ENCODE measurements around the gene ST6GALNAC4.
"Not testable (repeated sequence)": the region's sequence is repeated elsewhere in the genome, so short reads cannot be mapped to it uniquely, and the experiment has no call there.

Gene ST6GALNAC4

DNA sequence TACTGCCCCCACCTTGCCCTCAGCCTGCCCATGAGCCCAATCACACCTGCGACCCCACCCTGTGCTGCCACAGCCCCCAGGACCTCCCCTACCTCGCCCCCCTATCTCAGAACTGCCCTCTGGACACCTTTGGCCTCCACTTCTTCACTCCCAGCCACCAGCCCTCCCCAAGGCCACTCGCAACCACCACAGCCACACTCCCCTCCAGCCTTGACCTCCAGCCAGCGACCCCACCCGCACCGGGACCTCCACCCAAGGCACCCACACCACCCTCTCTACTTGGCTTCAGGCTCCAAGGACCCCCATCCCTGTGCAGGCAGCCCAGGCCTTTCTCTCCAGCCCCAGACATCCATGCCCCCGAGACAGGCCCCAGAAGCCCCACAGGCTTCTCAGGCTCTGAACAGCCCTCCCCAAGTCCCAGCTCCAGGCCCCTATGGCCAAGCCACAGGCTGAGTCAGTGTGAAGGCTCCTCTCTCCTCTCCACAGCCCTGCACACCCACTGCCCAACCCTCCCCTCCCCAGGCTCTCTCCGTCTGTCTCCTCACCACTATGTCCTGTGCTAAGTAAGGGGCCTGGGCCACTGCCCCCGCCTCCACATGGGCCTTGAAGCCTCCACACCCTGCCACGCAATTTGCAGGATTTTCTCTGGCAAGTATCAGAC lies 41.4 kb downstream of the ST6GALNAC4 start:
- H3K9ac ChIP-seq (ENCODE audit: low read length in 2 of 2): peak overlapping the region; percentile 21 to 41
- no peaks in the 10 kb centered on the region for H3K9me3 ChIP-seq (ENCODE audit: control insufficient read depth in 2 of 2, low read length in 2 of 2)
- peaks cover 7 to 18% of the 10 kb centered on the region in 2 donors for H3K36me3 ChIP-seq (ENCODE audit: control insufficient read depth in 2 of 2, insufficient read depth in 2 of 2, low read length in 2 of 2)
- peak overlapping the region in 1 of 2 donors; percentile 86 for H3K4me3 ChIP-seq (ENCODE audit: low read length in 2 of 2)
- H3K4me1 ChIP-seq (ENCODE audit: control insufficient read depth, insufficient read depth, low read length): peaks cover 49% of the 10 kb centered on the region
- H3K27me3 ChIP-seq (ENCODE audit: control insufficient read depth in 1 of 2, insufficient read depth in 2 of 2, low read length in 2 of 2): no peaks in the 10 kb centered on the region
- peak overlapping the region; percentile 24 for H3K27ac ChIP-seq (ENCODE audit: low read length)

DNA sequence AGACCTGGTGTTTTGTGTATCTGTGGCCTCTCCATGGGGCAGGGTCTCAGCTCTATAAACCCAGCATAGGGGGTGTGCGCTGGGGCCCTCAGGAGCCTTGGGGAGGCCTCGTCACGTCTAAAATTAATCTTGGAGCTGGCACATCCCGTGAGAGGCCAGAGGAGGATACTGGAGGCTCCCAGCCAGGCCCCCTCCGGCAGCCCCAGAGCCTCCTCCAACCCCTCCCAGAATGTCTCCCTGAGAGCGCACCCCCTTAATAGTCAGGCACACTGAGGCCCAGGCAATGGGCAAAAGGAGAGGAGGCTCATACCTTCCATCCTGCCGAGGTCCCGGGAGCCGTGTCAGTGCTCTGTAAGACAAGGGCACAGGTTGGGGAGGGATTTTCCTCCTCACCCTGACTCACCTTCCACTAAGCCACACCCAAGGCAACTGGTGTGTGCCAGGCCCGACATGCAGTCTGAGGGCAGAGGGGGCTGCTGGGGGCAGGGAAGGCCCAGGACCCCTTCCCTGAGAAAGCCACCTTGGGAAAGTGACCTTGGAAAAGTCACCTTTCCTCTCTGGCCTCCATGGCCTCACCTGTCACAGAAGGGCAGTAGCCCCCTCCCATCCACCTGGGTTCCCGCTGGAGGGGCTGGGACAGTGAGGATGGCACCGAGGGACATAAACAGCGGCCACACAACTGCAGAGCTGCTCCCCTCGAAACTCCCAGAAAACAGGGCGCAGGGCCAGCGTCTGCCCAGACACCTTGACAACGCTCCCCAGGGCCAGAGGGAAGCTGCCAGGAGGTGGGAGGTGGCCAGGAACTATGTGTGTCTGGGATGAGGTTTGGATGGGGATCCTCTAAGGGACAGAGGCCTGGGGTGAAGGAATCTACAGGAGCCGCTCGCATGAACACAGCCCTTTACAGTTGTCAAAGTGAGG lies 42.3 kb downstream of the ST6GALNAC4 start:
- peaks cover 51% of the 10 kb centered on the region for H3K4me1 ChIP-seq (ENCODE audit: control insufficient read depth, insufficient read depth, low read length)
- H3K4me3 ChIP-seq (ENCODE audit: low read length in 2 of 2): peak overlapping the region; percentile 22 to 49
- peak overlapping the region; percentile 31 for H3K27ac ChIP-seq (ENCODE audit: low read length)
- H3K27me3 ChIP-seq (ENCODE audit: control insufficient read depth in 1 of 2, insufficient read depth in 2 of 2, low read length in 2 of 2): no peaks in the 10 kb centered on the region
- no peaks in the 10 kb centered on the region for H3K9me3 ChIP-seq (ENCODE audit: control insufficient read depth in 2 of 2, low read length in 2 of 2)
- peak overlapping the region; percentile 36 to 50 for H3K9ac ChIP-seq (ENCODE audit: low read length in 2 of 2)
- peaks cover 7 to 19% of the 10 kb centered on the region in 2 donors for H3K36me3 ChIP-seq (ENCODE audit: control insufficient read depth in 2 of 2, insufficient read depth in 2 of 2, low read length in 2 of 2)

DNA sequence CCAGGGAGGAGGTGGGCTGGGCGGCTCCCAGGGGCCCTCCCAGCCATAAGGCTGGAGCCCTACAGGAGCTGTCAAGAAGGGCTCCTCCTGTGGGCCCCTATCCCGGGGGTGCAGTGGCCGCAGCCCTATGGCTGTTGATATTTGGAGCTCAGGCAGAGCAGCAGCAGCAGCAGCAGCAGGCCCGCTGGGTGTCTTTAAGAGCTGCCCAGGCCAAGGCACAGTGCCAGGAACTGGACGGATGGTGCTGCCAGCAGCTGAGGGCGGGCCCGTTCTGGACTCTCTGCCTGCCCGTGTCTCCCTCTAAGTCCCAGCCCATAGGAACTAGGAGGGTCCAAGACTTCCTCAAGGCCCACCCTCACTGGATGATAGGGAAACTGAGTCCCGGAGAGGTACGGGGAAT lies 43.0 kb downstream of the ST6GALNAC4 start:
- peak overlapping the region; percentile 22 to 49 for H3K4me3 ChIP-seq (ENCODE audit: low read length in 2 of 2)
- no peaks in the 10 kb centered on the region for H3K9me3 ChIP-seq (ENCODE audit: control insufficient read depth in 2 of 2, low read length in 2 of 2)
- peaks cover 7 to 26% of the 10 kb centered on the region in 2 donors for H3K36me3 ChIP-seq (ENCODE audit: control insufficient read depth in 2 of 2, insufficient read depth in 2 of 2, low read length in 2 of 2)
- H3K9ac ChIP-seq (ENCODE audit: low read length in 2 of 2): peak overlapping the region in 1 of 2 donors; percentile 50
- no peaks in the 10 kb centered on the region for H3K27me3 ChIP-seq (ENCODE audit: control insufficient read depth in 1 of 2, insufficient read depth in 2 of 2, low read length in 2 of 2)
- peaks cover 51% of the 10 kb centered on the region for H3K4me1 ChIP-seq (ENCODE audit: control insufficient read depth, insufficient read depth, low read length)
- H3K27ac ChIP-seq (ENCODE audit: low read length): peak overlapping the region; percentile 31

DNA sequence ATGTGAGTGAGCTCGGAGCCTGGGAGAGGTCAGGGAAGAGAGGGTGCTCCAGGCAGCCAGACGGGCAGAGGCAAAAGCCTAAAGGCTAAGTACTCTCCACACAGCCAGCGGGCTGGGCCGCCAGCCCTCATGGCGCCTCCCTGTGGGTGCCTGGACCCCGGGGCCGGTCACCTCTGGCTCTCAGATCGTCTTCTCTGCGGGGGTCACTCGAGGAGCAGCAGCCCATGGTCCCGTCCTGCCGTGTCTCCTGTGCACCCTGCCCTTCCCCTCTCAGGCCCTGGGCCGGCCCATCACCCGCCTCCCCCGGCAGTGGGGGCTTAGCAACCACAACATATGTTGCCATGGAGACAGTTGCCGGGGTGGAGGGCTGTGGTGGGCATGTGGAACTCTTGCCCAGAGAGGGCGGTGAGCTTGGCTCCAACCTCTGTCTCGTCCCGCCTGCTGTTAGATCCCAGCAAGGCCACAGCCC lies 43.6 kb downstream of the ST6GALNAC4 start:
- Histone ChIP-seq H3K9ac (ENCODE audit: low read length in 2 of 2) (no peak overlapping the region), H3K27ac (ENCODE audit: low read length) (peak overlapping the region; percentile 31), H3K4me1 (ENCODE audit: control insufficient read depth, insufficient read depth, low read length) (peaks cover 48% of the 10 kb centered on the region), H3K4me3 (ENCODE audit: low read length in 2 of 2) (no peak overlapping the region), H3K27me3 (ENCODE audit: control insufficient read depth in 1 of 2, insufficient read depth in 2 of 2, low read length in 2 of 2) (no peaks in the 10 kb centered on the region), H3K36me3 (ENCODE audit: control insufficient read depth in 2 of 2, insufficient read depth in 2 of 2, low read length in 2 of 2) (peaks cover 8 to 29% of the 10 kb centered on the region in 2 donors), H3K9me3 (ENCODE audit: control insufficient read depth in 2 of 2, low read length in 2 of 2) (no peaks in the 10 kb centered on the region)

DNA sequence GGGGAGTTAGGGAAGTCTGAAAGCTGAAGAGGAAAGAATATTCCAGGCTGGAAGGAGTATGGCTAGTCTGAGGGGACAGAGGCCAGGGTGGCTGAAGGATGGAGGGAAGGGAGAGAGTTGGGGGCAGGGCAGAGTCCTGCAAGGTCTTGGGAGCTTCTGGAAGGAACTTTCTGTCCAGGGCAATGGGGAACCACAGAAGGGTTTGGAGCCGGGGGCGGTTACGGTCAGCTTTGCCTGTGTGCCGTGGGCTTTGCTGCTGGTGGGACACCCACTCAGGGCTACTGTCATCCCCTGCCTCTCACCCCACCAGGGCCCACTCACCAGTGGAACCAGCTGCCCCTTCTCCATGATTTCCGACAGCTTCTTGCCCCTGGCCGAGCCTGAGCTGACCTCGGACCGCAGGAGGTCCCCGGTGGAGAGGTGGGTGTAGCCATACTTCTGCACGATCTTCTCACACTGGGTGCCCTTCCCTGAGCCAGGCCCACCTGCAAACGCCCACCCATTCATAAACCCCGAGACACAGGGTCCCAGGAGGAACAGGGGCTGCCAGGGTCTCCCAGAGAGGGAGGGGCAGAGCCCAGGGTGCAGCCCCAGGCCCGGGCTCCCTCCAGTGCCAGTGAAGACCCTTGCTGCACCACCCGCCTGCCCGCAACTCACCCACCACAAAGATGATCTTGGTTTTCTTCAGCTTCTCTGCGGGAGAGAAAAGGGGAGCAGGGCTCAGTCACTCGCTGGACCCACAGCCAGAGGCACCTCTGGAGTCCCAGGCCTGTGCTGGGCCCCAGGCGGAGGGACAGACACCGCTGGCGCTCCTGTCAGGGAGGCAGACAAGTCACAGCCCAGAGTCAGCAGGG lies 44.2 kb downstream of the ST6GALNAC4 start:
- Histone ChIP-seq H3K4me3 (ENCODE audit: low read length in 2 of 2) (no peak overlapping the region), H3K9me3 (ENCODE audit: control insufficient read depth in 2 of 2, low read length in 2 of 2) (no peaks in the 10 kb centered on the region), H3K36me3 (ENCODE audit: control insufficient read depth in 2 of 2, insufficient read depth in 2 of 2, low read length in 2 of 2) (peaks cover 12 to 34% of the 10 kb centered on the region in 2 donors), H3K27ac (ENCODE audit: low read length) (no peak overlapping the region), H3K4me1 (ENCODE audit: control insufficient read depth, insufficient read depth, low read length) (peaks cover 41% of the 10 kb centered on the region), H3K27me3 (ENCODE audit: control insufficient read depth in 1 of 2, insufficient read depth in 2 of 2, low read length in 2 of 2) (no peaks in the 10 kb centered on the region), H3K9ac (ENCODE audit: low read length in 2 of 2) (no peak overlapping the region)

DNA sequence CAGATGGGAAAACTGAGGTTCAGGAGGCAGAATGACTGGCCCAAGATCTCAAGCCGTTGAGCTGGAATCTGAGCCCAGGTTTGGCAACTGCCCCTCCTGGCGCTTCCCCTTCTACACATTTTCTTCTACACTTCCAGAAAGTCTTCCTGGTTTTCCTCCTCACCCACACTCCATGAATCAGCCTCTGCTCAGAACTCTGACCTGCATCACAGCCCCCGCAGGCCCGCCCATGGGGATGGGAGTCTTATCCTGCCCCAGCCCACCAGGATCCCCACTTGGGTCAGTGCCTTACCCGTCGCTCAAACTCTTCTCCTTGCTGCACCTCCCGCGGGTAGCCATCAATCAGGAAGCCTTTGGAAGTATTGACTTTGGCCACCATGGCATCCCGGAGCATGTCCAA lies 45.3 kb downstream of the ST6GALNAC4 start:
- Histone ChIP-seq H3K36me3 (ENCODE audit: control insufficient read depth in 2 of 2, insufficient read depth in 2 of 2, low read length in 2 of 2) (peaks cover 12 to 37% of the 10 kb centered on the region in 2 donors), H3K4me3 (ENCODE audit: low read length in 2 of 2) (no peak overlapping the region), H3K27ac (ENCODE audit: low read length) (no peak overlapping the region), H3K9ac (ENCODE audit: low read length in 2 of 2) (no peak overlapping the region), H3K27me3 (ENCODE audit: control insufficient read depth in 1 of 2, insufficient read depth in 2 of 2, low read length in 2 of 2) (no peaks in the 10 kb centered on the region), H3K4me1 (ENCODE audit: control insufficient read depth, insufficient read depth, low read length) (peaks cover 35% of the 10 kb centered on the region), H3K9me3 (ENCODE audit: control insufficient read depth in 2 of 2, low read length in 2 of 2) (no peaks in the 10 kb centered on the region)

DNA sequence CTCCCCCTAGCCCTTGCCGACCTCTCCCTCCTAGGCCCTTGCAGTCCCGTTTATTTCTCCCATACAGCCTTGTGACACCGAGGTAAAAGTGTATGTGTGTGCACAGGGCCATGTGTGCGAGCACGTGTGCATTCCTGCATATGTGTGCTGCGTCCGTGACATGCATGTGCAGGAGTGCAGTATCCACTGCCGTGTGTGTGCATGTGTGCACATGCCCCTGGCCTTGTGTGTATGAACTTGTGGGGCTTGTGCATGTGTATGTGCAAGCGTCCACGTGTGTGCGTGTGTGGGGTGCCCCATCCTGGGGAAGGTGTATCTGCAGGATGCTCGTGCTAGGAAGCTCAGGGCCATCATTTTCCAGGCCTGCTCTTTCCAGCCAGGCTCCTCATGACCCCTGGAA lies 46.0 kb downstream of the ST6GALNAC4 start:
- Histone ChIP-seq H3K4me3 (ENCODE audit: low read length in 2 of 2) (no peak overlapping the region), H3K4me1 (ENCODE audit: control insufficient read depth, insufficient read depth, low read length) (peaks cover 28% of the 10 kb centered on the region), H3K36me3 (ENCODE audit: control insufficient read depth in 2 of 2, insufficient read depth in 2 of 2, low read length in 2 of 2) (peaks cover 12 to 37% of the 10 kb centered on the region in 2 donors), H3K9me3 (ENCODE audit: control insufficient read depth in 2 of 2, low read length in 2 of 2) (no peaks in the 10 kb centered on the region), H3K27me3 (ENCODE audit: control insufficient read depth in 1 of 2, insufficient read depth in 2 of 2, low read length in 2 of 2) (no peaks in the 10 kb centered on the region), H3K27ac (ENCODE audit: low read length) (no peak overlapping the region), H3K9ac (ENCODE audit: low read length in 2 of 2) (no peak overlapping the region)

DNA sequence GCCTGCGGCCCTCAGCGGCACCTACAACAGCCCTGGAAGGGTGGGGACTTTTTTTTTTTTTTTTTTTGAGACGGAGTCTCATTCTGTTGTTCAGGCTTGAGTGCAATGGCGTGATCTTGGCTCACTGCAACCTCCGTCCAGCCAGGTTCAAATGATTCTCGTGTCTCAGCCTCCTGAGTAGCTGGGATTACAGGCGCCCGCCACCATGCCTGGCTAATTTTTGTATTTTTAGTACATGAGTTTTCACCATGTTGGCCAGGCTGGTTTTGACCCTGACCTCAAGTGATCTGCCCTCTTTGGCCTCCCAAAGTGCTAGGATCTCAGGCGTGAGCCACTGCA lies 46.7 kb downstream of the ST6GALNAC4 start:
- H3K27ac ChIP-seq (ENCODE audit: low read length); H3K9ac ChIP-seq (ENCODE audit: low read length in 2 of 2); H3K4me3 ChIP-seq (ENCODE audit: low read length in 2 of 2); H3K27me3 ChIP-seq (ENCODE audit: control insufficient read depth in 1 of 2, insufficient read depth in 2 of 2, low read length in 2 of 2); H3K9me3 ChIP-seq (ENCODE audit: control insufficient read depth in 2 of 2, low read length in 2 of 2): not testable (repeated sequence)
- H3K4me1 ChIP-seq (ENCODE audit: control insufficient read depth, insufficient read depth, low read length): peaks cover 21% of the 10 kb centered on the region
- peaks cover 12 to 37% of the 10 kb centered on the region in 2 donors for H3K36me3 ChIP-seq (ENCODE audit: control insufficient read depth in 2 of 2, insufficient read depth in 2 of 2, low read length in 2 of 2)

DNA sequence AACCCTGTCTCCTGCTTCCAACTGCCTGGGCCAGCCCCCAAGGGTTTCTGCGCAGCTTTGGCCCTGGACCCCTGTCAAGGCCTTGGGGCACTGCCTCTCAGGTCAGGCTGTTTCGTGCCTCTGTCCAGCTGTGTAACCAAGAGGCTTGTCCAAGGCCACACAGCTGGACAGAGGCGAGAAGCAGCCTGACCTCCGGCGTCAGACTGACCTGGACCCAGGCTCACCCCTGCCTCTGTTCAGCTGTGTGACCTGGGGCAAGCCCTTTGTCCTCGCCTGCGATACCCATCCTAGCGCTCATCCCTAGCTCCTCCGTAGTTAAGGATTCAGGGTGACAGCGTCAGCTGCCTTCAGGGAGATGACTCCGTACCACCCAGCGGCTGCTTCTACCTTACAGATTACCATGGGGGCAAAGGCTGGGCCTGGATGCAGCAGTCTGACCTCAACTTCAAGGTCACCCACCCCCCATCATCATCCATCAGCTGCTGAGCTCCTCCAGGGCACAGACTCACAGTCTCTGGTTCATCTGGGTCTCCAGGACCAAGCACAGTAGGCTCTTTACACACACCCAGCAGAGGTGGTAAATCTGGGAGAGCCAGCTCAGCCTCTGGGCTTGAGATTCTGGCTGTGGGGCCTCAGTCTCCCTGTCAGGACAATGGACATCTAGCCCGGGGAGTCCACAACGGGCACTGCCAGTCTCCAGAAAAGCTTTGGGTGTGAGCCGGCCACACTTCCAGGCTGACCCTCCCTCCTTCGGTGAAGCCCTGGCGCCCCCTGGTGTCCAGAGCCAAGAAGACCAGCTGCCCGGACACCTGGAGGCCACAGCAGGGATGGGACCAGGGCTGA lies 47.3 kb downstream of the ST6GALNAC4 start:
- peak overlapping the region in 1 of 2 donors; percentile 29 for H3K9ac ChIP-seq (ENCODE audit: low read length in 2 of 2)
- peaks cover 15% of the 10 kb centered on the region for H3K4me1 ChIP-seq (ENCODE audit: control insufficient read depth, insufficient read depth, low read length)
- H3K36me3 ChIP-seq (ENCODE audit: control insufficient read depth in 2 of 2, insufficient read depth in 2 of 2, low read length in 2 of 2): peaks cover 12 to 37% of the 10 kb centered on the region in 2 donors
- H3K9me3 ChIP-seq (ENCODE audit: control insufficient read depth in 2 of 2, low read length in 2 of 2): no peaks in the 10 kb centered on the region
- H3K4me3 ChIP-seq (ENCODE audit: low read length in 2 of 2): no peak overlapping the region
- H3K27me3 ChIP-seq (ENCODE audit: control insufficient read depth in 1 of 2, insufficient read depth in 2 of 2, low read length in 2 of 2): no peaks in the 10 kb centered on the region
- H3K27ac ChIP-seq (ENCODE audit: low read length): no peak overlapping the region

All from stomach smooth muscle (tissue), 2 donors.